ENCODE measurements around the gene PFKP.
"Not testable (repeated sequence)": the region's sequence is repeated elsewhere in the genome, so short reads cannot be mapped to it uniquely, and the experiment has no call there.

PFKP gene

GRCh38 chr10:3167611-3168330 lies 100.4 kb downstream of the PFKP start:
- H3K4me3 ChIP-seq (ENCODE audit: low read depth, low read length), result no peak overlapping the region
- DNase-seq (ENCODE audit: low read depth), result no peak
- no peak for TF ChIP-seq MAX (IDR thresholded peaks at IDR 0.05; ENCODE audit: low read depth, low read length)
- TF ChIP-seq POLR2A (IDR thresholded peaks at IDR 0.05; ENCODE audit: extremely low read depth, insufficient read length), result no peak
- TF ChIP-seq MYC (IDR thresholded peaks at IDR 0.05; ENCODE audit: low read depth, low read length), result no peak
- TF ChIP-seq CTCF (IDR thresholded peaks at IDR 0.05; ENCODE audit: low read depth, low read length), result no peak

- H3K4me3 ChIP-seq (ENCODE audit: low read depth, low read length), result no peak overlapping the region
- DNase-seq (ENCODE audit: low read depth), result no peak
- TF ChIP-seq MAX (IDR thresholded peaks at IDR 0.05; ENCODE audit: low read depth, low read length) (no peak), CTCF (IDR thresholded peaks at IDR 0.05; ENCODE audit: low read depth, low read length) (no peak), POLR2A (IDR thresholded peaks at IDR 0.05; ENCODE audit: extremely low read depth, insufficient read length) (no peak), MYC (IDR thresholded peaks at IDR 0.05; ENCODE audit: low read depth, low read length) (no peak)
Measured at GRCh38 chr10:3169271-3169670, 101.9 kb downstream of the PFKP start.

DNA sequence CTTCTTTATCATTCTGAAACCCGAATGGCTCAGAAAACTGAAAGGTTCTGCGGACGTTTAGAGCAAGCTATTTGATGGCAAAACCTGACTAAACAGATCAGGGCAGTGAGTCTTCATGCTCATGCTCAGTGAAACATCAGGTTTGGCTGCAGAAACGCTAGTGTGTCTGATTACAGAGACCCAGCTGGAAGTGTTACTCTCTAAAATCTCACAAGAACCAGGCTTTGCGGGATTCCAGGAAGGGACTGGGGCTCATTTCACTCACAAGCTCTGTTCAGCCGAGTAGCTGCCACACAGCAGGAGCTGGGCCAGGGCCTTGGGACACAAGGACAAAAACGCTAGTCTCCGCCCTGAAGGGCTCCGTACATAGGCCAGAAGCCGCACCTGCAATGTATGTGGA lies 102.3 kb downstream of the PFKP start:
- H3K4me3 ChIP-seq (ENCODE audit: low read depth, low read length), result no peak overlapping the region
- TF ChIP-seq MYC (IDR thresholded peaks at IDR 0.05; ENCODE audit: low read depth, low read length) (no peak), POLR2A (IDR thresholded peaks at IDR 0.05; ENCODE audit: extremely low read depth, insufficient read length) (no peak), MAX (IDR thresholded peaks at IDR 0.05; ENCODE audit: low read depth, low read length) (no peak), CTCF (IDR thresholded peaks at IDR 0.05; ENCODE audit: low read depth, low read length) (no peak)
- DNase-seq (ENCODE audit: low read depth), result no peak

DNA sequence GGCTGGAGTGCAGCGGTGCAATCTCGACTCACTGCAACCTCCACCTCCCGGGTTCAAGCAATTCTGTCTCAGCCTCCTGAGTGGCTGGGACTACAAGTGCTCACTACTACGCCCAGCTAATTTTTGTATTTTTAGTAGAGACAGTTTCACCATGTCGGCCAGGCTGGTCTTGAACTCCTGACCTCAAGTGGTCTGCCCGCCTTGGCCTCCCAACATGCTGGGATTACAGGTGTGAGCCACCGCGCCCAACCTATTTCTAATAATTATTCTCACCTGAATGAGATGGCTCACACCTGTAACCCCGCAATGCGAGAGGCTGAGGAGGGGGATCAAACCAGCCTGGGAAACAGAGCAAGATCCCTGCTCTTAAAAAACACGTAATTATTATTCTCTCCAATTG lies 104.1 kb downstream of the PFKP start:
- H3K4me3 ChIP-seq (ENCODE audit: low read depth, low read length), result peak overlapping the region; percentile 72
- DNase-seq (ENCODE audit: low read depth), result not testable (repeated sequence)

- peak overlapping the region; percentile 72 for H3K4me3 ChIP-seq (ENCODE audit: low read depth, low read length)
- TF ChIP-seq POLR2A (IDR thresholded peaks at IDR 0.05; ENCODE audit: extremely low read depth, insufficient read length) (no peak), MAX (IDR thresholded peaks at IDR 0.05; ENCODE audit: low read depth, low read length) (no peak), MYC (IDR thresholded peaks at IDR 0.05; ENCODE audit: low read depth, low read length) (no peak), CTCF (IDR thresholded peaks at IDR 0.05; ENCODE audit: low read depth, low read length) (no peak)
- DNase-seq (ENCODE audit: low read depth), result no peak
Measured at GRCh38 chr10:3172081-3172445, 104.7 kb downstream of the PFKP start.

DNA sequence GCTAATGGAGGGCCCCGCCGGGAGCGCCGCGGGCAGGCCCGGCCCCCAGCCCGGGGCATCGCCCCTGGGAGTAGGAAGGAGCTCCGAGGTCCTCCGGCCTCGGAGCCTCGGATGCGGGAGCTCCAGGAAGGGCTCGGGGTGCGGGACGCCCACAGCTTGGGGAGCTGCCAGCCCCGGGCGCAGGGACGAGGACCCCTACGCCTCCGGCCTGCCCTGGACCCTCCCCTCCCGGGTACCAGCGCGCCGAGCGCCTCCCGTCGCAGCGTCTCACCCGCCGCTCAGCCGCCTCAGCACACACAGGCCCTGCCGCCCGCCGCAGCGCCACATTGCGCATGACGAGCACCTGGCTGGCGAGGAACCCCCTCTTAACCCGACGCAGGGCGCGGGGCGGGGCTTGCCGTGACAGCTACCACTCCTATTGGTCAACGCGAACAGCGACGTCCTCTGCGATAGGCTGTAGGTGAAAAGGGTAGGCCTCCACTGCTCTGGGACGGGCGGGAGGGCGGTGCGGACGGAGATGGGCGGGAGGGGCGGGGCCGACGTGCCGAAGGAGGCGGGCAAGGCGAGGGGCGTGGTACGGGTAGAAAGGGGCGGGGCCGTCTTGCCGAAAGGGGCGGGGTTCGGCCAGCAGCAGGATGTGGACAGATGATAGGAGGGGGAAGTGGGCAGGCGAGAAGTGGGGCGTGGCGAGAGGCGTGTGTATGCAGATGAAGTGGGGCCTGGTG lies 105.3 kb downstream of the PFKP start, which contains the start of gene PITRM1:
Gene PITRM1, minus strand, starts transcription at position 337 of the 725 bp plus-strand sequence. Its CDS starts 10 bp downstream, at position 327.
- H3K4me3 ChIP-seq (ENCODE audit: low read depth, low read length), result peak within 1 kb of the TSS; percentile 72
- TF ChIP-seq CTCF (IDR thresholded peaks at IDR 0.05; ENCODE audit: low read depth, low read length) (no peak), MAX (IDR thresholded peaks at IDR 0.05; ENCODE audit: low read depth, low read length) (peak; percentile 62), POLR2A (IDR thresholded peaks at IDR 0.05; ENCODE audit: extremely low read depth, insufficient read length) (peak; percentile 83), MYC (IDR thresholded peaks at IDR 0.05; ENCODE audit: low read depth, low read length) (peak; percentile 68)
- peak; percentile 96 for DNase-seq (ENCODE audit: low read depth)

Data from NB4 (cell line).